ENCODE measurements around the gene TPRA1.

TPRA1 gene

GRCh38 chr3:127590282-127590592, 296 bp downstream of the TPRA1 start:
- no peak for DNase-seq (ENCODE audit: low read depth)

GRCh38 chr3:127589600-127590281, 792 bp downstream of the TPRA1 start:
- DNase-seq (ENCODE audit: low read depth): no peak

GRCh38 chr3:127588806-127589577, 1.5 kb downstream of the TPRA1 start:
- DNase-seq (ENCODE audit: low read depth): no peak

- DNase-seq (ENCODE audit: low read depth): no peak
These were observed 2.7 kb downstream of the TPRA1 start for GRCh38 chr3:127587876-127588275.

- no peak for DNase-seq (ENCODE audit: low read depth)
These were observed 4.6 kb downstream of the TPRA1 start for GRCh38 chr3:127585813-127586413.

GRCh38 chr3:127585163-127585812, 5.2 kb downstream of the TPRA1 start:
- DNase-seq (ENCODE audit: low read depth): no peak

- DNase-seq (ENCODE audit: low read depth): no peak
These were observed 5.8 kb downstream of the TPRA1 start for GRCh38 chr3:127584734-127585133.

GRCh38 chr3:127580327-127581060, 10.0 kb downstream of the TPRA1 start:
- DNase-seq (ENCODE audit: low read depth): no peak

GRCh38 chr3:127578802-127579201, 11.7 kb downstream of the TPRA1 start:
- DNase-seq (ENCODE audit: low read depth): no peak

GRCh38 chr3:127578168-127578567, 12.4 kb downstream of the TPRA1 start:
- no peak for DNase-seq (ENCODE audit: low read depth)

- DNase-seq (ENCODE audit: low read depth): no peak
These were observed 13.1 kb downstream of the TPRA1 start for GRCh38 chr3:127577448-127577847.

GRCh38 chr3:127574880-127575878, 15.4 kb downstream of the TPRA1 start:
- no peak for DNase-seq (ENCODE audit: low read depth)

- no peak for DNase-seq (ENCODE audit: low read depth)
These were observed 16.6 kb downstream of the TPRA1 start for GRCh38 chr3:127573912-127574311.

GRCh38 chr3:127573401-127573800, 17.1 kb downstream of the TPRA1 start:
- no peak for DNase-seq (ENCODE audit: low read depth)

GRCh38 chr3:127572735-127573134, 17.8 kb downstream of the TPRA1 start:
- no peak for DNase-seq (ENCODE audit: low read depth)

GRCh38 chr3:127572186-127572585, 18.3 kb downstream of the TPRA1 start:
- DNase-seq (ENCODE audit: low read depth): no peak

GRCh38 chr3:127570520-127570919, 20.0 kb downstream of the TPRA1 start:
- no peak for DNase-seq (ENCODE audit: low read depth)

GRCh38 chr3:127569160-127569559, 21.4 kb downstream of the TPRA1 start:
- no peak for DNase-seq (ENCODE audit: low read depth)

- DNase-seq (ENCODE audit: low read depth): no peak
These were observed 21.9 kb downstream of the TPRA1 start for GRCh38 chr3:127568586-127568985.

GRCh38 chr3:127566833-127567232, 23.7 kb downstream of the TPRA1 start:
- DNase-seq (ENCODE audit: low read depth): no peak

GRCh38 chr3:127565711-127566110, 24.8 kb downstream of the TPRA1 start:
- no peak for DNase-seq (ENCODE audit: low read depth)

Data from CMK (cell line).